ENCODE data around the gene GALNT6. TPM values are rescaled to one million over a fixed set of nuclear protein-coding genes. Genes with fewer than 3 reads are reported as not detected.

GALNT6 gene
- total and polyA plus RNA-seq, 2 of the 13 experiments (the other 11 are each of a cell fraction or from before 2014, with no cell fraction given), result 1.0 to 1.1 TPM

DNA sequence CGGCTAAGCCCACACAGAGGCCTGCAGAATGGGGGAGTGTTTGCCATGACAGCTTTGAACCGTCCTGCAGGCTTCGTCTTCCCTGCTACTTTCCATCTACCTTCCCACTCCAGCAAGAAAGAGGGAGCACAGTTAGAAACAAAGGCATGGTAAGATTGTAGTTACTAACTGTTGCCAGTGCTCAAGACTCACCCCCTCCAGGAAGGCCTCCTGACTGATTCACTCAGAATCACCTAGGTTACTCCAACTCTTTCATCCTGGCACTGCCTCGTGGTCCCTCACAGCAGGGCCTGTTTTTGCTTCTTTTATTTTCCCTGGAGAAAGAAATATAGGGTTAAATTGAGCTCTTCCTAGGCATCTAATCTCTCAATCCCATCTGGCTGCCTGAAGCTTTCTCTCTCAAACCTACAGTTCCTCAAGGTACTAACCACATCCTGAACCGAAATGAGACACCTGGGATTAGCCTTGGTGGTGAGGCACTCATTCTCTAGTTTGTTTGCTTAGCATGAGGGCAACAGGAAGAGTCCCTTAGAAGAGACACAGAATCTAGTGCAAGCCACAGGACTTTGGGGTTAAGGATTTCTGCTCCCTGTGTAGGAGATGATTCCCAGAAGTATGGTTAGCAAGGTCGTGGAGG, 7.8 kb downstream of the GALNT6 start (continued):
- TF ChIP-seq, protein P1, sequence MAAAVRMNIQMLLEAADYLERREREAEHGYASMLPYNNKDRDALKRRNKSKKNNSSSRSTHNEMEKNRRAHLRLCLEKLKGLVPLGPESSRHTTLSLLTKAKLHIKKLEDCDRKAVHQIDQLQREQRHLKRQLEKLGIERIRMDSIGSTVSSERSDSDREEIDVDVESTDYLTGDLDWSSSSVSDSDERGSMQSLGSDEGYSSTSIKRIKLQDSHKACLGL (CRISPR knock-in tag; IDR thresholded peaks at IDR 0.05), result no peak
- TF ChIP-seq ZNF530 (CRISPR knock-in tag; IDR thresholded peaks at IDR 0.05; ENCODE audit: low read depth) (no peak), SPEN (CRISPR knock-in tag; IDR thresholded peaks at IDR 0.05; ENCODE audit: low read depth) (no peak), ZNF749 (CRISPR knock-in tag; IDR thresholded peaks at IDR 0.05; ENCODE audit: borderline replicate concordance) (no peak), KDM3A (CRISPR knock-in tag; IDR thresholded peaks at IDR 0.05; ENCODE audit: low read depth) (no peak)

DNA sequence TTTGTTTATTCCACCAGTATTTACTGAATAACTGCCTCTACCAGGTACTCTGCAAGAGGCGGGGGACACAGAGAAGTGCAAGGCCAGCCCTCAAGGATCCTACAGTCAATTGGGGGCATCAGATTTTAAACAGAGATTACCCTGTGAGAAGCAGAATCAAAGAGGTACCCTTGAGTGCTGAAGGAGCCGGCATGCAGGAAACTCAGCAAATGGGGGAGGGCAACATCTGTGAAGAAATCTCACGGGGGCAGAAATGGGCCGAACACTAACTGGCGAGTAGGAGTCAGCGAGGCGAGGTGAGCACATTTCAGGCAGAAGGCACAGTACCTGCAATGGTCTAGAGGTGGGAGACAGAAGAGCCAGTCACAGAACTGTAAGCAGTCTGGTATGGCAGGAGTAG, 9.0 kb downstream of the GALNT6 start:
- WGBS (ENCODE audit: low lambda C conversion rate), result 86% methylated on average over 7 of the region's 7 CpGs
- Histone ChIP-seq H3K9ac (ENCODE audit: insufficient read depth, low read depth, low read length) (no peak overlapping the region), H3K27me3 (ENCODE audit: control insufficient read depth in 1 of 2, insufficient read depth in 2 of 2, low read length in 2 of 2) (no peaks in the 10 kb centered on the region; a peak in 1 of 5 replicates), H3K4me3 (replicated peaks in 1 of 3; ENCODE audit: insufficient read depth in 1 of 3, low read depth in 2 of 3, low read length in 3 of 3) (no peak overlapping the region), H3K4me2 (ENCODE audit: low read depth, low read length) (no peak overlapping the region), H4K20me1 (ENCODE audit: insufficient read depth, low read length) (no peaks in the 10 kb centered on the region), H3K79me2 (ENCODE audit: insufficient read depth, low read length) (no peaks in the 10 kb centered on the region), H3K27ac (ENCODE audit: extremely low read length, insufficient read depth, low read length) (no peak overlapping the region), H2AFZ (ENCODE audit: low read length) (no peak overlapping the region), H3K36me3 (replicated peaks in 1 of 2; ENCODE audit: control insufficient read depth in 1 of 2, insufficient read depth in 2 of 2, low read length in 2 of 2) (no peaks in the 10 kb centered on the region), H3K4me1 (ENCODE audit: insufficient read depth, low read length) (no peaks in the 10 kb centered on the region), H3K9me3 (ENCODE audit: low read length) (no peaks in the 10 kb centered on the region)
- ChIA-PET POLR2A (no interaction called here), CTCF (ENCODE audit: low intra/inter-chr PET ratio, low total read pairs) (no interaction called here)
- DNase-seq (ENCODE audit: low spot score) (no peak), FAIRE-seq (no peak), ATAC-seq (no peak)
- in situ Hi-C loops (cut with HindIII; ENCODE audit: extremely low pct_ligation_motif_present, low pct_unique_long_range_greater_than_20kb), result no loop called here
- no peak for TF ChIP-seq ZNF773 (CRISPR knock-in tag; IDR thresholded peaks at IDR 0.05; ENCODE audit: borderline replicate concordance)
- no TSS peak for BruUV-seq (replicated peaks)
- intact Hi-C loops (cut with micrococcal nuclease; ENCODE audit: unreplicated experiment), result no loop called here

All from HepG2 (cell line).